NT2/D1 (cell line): Measurements from ENCODE around the gene ALDH4A1.

Source experiments
- SUZ12 ChIP-seq: IDR thresholded peaks from 2 replicates; pipeline ENCODE4 v1.6.1; 2011; ENCODE audit not compliant: insufficient read length, insufficient read depth; ENCODE audit errors: extremely low read depth
- YY1 ChIP-seq: IDR thresholded peaks from 2 replicates; pipeline ENCODE4 v1.6.1; 2011; ENCODE audit not compliant: insufficient read length, insufficient read depth

DNA sequence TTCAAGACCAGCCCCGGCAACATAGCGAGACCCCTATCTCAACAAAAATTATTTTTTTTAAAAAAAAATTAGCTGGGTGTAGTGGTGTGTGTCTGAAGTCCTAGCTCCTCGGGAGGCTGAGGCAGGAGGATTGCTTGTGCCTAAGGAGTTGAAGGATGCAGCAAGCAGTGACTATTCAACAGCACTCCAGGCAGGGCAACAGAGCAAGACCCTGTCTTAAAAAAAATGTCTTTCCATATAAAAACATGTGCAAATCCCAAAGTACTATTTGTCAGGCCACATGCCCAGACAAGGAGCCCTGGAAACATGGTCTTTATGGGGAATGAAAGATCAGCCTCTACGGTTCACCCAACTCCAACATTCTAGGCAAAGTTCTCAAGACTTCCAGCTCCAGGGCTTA lies 40.8 kb upstream of the ALDH4A1 start:
- TF ChIP-seq SUZ12: no peak
- TF ChIP-seq YY1: no peak
